Sigmoid colon (tissue), 3 donors: ENCODE data around the gene IFNGR2.

ENCODE experiments used
- POLR2A ChIP-seq, 2 donors: fragments of 450-650 bp; IDR thresholded peaks; one replicate each; pipeline ENCODE4 v1.6.1; 2016; ENCODE audit warnings: antibody characterized with exemption in 2 of 2, mild to moderate bottlenecking in 2 of 2, moderate library complexity in 2 of 2
- TF ChIP-seq, protein P1 (sequence below), 4 experiments: fragments of 450-650 bp in 3 of 4; fragments of 200-600 bp in 1 of 4; IDR thresholded peaks; one replicate each; pipeline ENCODE4 v1.5.1; 2016 to 2019; ENCODE audit warnings: antibody characterized with exemption in 4 of 4, mild to moderate bottlenecking in 3 of 4, moderate library complexity in 2 of 4

DNA sequence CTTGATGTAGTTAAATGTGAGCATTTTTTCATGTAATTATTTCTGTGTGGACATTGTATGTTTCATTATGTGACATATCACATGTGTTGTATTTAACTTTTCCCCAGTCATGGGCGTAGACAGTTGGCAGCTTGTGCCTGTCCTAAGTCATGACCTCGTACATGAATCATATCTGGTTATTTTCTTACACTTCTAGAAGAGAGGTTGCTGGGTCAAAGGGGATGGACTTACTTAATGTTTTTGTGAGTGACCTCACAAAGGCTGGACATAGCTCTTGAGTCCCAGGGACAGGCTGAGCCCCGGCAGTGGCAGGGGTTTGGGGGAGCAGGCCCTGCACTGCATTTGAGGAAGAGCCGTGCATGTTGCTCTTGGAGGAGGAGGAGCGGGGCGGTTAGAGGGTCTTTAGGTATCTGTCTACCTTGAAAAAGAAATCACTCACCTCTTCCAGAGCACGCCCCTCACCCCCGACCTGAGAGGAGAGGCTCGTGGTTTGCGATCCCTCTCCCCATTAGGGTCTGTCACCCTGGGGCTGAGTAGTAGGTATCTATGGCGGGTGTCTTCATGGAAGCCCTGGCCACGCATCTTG lies 16.4 kb downstream of the IFNGR2 start:
- TF ChIP-seq, protein P1, sequence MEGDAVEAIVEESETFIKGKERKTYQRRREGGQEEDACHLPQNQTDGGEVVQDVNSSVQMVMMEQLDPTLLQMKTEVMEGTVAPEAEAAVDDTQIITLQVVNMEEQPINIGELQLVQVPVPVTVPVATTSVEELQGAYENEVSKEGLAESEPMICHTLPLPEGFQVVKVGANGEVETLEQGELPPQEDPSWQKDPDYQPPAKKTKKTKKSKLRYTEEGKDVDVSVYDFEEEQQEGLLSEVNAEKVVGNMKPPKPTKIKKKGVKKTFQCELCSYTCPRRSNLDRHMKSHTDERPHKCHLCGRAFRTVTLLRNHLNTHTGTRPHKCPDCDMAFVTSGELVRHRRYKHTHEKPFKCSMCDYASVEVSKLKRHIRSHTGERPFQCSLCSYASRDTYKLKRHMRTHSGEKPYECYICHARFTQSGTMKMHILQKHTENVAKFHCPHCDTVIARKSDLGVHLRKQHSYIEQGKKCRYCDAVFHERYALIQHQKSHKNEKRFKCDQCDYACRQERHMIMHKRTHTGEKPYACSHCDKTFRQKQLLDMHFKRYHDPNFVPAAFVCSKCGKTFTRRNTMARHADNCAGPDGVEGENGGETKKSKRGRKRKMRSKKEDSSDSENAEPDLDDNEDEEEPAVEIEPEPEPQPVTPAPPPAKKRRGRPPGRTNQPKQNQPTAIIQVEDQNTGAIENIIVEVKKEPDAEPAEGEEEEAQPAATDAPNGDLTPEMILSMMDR (IDR thresholded peaks at IDR 0.05) = no peak
- TF ChIP-seq POLR2A (IDR thresholded peaks at IDR 0.05) = no peak
